Mucosa of rectum (tissue), 2 donors: ENCODE data around the gene NSUN5.

Source experiments
- H3K27ac ChIP-seq, 2 donors: one replicate each; pipeline ENCODE4 v1.7.0; 2013; ENCODE audit warnings: inconsistent platforms in 2 of 2, low read depth in 2 of 2, low read length in 2 of 2
- H3K27me3 ChIP-seq, 2 donors: one replicate each; pipeline ENCODE4 v1.7.0; 2013; ENCODE audit warnings: low read length in 2 of 2; ENCODE audit not compliant: control insufficient read depth in 2 of 2, insufficient read depth in 2 of 2
- H3K36me3 ChIP-seq, 2 donors: one replicate each; pipeline ENCODE4 v1.7.0; 2013; ENCODE audit warnings: low read length in 2 of 2; ENCODE audit not compliant: control insufficient read depth in 2 of 2, insufficient read depth in 2 of 2
- H3K4me1 ChIP-seq, 2 donors: one replicate each; pipeline ENCODE4 v1.7.0; 2013; ENCODE audit warnings: low read length in 2 of 2, mild to moderate bottlenecking in 1 of 2; ENCODE audit not compliant: control insufficient read depth in 2 of 2, insufficient read depth in 2 of 2
- H3K4me3 ChIP-seq, 2 donors: one replicate each; pipeline ENCODE4 v1.7.0; 2013; ENCODE audit warnings: low read length in 2 of 2
- H3K9ac ChIP-seq, 2 donors: one replicate each; pipeline ENCODE4 v1.7.0; 2013; ENCODE audit warnings: low read length in 2 of 2, low read depth in 1 of 2, mild to moderate bottlenecking in 1 of 2
- H3K9me3 ChIP-seq, 2 donors: one replicate each; pipeline ENCODE4 v1.7.0; 2013; ENCODE audit warnings: low read length in 2 of 2; ENCODE audit not compliant: control insufficient read depth in 2 of 2
- donor health status: healthy.
- donor health status: Normal muscosa, but diverticular disease.

Gene NSUN5

DNA sequence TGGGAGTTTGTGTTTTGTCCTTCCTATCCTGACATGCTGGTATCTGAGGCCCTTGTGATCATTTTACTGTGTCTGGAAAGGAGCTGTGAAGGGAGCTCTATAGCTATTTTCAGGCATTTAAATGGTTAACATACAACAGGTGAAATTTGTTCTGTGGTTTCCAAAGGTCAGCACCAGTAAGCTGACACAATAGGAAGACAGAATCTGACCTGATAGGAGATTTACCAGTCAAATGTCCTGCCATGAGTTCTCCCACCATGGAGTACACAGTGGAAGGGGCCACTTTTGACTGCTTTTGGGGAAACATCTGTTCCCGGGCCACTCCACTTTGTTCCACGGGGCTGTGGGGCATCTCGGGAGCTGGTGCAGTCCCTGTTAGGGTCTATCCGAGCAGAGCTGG lies 36.9 kb upstream of the NSUN5 start:
- H3K36me3 ChIP-seq = no peaks in the 10 kb centered on the region
- peaks cover 0 to 9% of the 10 kb centered on the region in 2 donors for H3K27me3 ChIP-seq
- H3K4me1 ChIP-seq = no peaks in the 10 kb centered on the region
- no peak overlapping the region for H3K27ac ChIP-seq
- H3K9me3 ChIP-seq = no peaks in the 10 kb centered on the region
- no peak overlapping the region for H3K9ac ChIP-seq
- H3K4me3 ChIP-seq = no peak overlapping the region

DNA sequence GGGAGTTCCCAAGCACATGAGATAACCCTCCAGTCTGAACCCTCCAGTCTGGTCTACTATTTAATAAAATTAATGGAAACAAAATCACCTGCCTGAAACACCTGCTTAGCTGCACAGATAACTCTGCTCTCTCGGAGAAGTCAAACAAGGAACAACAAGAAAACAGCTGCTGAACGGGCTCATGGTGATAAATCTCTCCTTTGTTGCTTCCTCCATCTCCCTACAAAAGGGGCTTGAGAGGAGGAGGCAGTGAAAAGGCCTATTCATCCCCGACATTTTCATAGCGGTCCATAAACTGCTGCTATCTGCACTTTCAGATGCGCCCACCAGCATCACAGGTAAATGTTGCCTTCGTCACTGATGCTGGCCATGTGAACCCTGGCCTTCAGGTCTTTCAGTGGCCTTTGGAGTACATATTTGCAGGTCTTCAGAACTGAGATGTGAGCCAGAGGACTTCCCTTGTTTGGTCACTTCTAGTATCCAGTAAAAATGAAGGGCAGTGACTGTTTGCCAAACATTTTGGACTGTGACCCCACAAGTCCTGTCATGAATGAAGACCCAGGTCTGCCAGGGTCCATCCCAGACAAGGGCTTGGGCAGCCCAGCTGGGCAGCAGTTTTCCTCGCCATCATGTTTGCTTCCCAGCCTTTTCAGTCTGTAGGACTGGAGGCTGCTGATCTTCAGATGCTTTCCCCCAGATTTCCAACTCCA lies 35.2 kb upstream of the NSUN5 start:
- Histone ChIP-seq H3K27me3 (peaks cover 0 to 9% of the 10 kb centered on the region in 2 donors), H3K4me1 (no peaks in the 10 kb centered on the region), H3K9ac (no peak overlapping the region), H3K4me3 (no peak overlapping the region), H3K27ac (no peak overlapping the region), H3K36me3 (no peaks in the 10 kb centered on the region), H3K9me3 (no peaks in the 10 kb centered on the region)

DNA sequence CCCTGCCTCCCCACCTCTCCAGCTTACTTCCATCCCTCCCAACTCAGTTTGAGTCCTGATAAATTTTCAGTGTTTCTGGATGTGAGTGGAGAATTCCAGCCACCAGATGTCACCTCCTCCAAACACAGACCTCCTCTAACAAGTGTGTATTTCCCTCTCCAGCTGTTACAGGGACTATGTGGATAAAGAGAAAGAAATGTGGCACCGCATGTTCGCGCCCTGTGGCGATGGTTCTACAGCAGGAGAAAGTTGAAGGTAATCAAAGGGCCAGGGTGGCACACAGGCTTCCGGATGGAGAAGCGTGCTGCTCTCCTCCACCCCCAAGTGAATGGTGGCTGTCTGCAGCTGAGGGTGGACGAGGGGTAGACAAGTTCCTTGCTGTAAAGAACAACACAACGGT lies 34.0 kb upstream of the NSUN5 start:
- no peaks in the 10 kb centered on the region for H3K36me3 ChIP-seq
- H3K4me1 ChIP-seq = no peaks in the 10 kb centered on the region
- H3K27ac ChIP-seq = no peak overlapping the region
- no peak overlapping the region for H3K9ac ChIP-seq
- no peaks in the 10 kb centered on the region for H3K9me3 ChIP-seq
- peaks cover 0 to 8% of the 10 kb centered on the region in 2 donors for H3K27me3 ChIP-seq
- H3K4me3 ChIP-seq = no peak overlapping the region

DNA sequence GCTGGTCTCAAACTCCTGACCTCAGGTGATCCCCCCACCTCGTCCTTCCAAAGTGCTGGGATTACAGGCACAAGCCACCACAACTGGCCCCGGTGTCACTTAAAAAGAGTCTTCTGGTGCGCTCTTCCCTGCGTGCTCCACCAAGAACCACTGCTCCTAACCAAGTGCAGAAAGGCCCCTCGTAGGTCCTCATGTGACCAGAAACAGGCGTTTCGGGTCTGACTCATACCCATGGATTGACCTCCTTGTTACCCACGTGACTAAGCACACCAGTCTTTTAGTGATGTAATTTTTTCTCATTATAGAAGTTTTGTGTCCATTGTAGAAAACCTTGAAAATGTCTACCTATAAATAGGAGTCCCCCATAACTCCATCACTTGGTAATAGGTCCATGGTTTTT lies 33.3 kb upstream of the NSUN5 start:
- Histone ChIP-seq H3K4me1 (no peaks in the 10 kb centered on the region), H3K27me3 (peaks cover 0 to 7% of the 10 kb centered on the region in 2 donors), H3K4me3 (no peak overlapping the region), H3K36me3 (no peaks in the 10 kb centered on the region), H3K9ac (no peak overlapping the region), H3K27ac (no peak overlapping the region), H3K9me3 (no peaks in the 10 kb centered on the region)

DNA sequence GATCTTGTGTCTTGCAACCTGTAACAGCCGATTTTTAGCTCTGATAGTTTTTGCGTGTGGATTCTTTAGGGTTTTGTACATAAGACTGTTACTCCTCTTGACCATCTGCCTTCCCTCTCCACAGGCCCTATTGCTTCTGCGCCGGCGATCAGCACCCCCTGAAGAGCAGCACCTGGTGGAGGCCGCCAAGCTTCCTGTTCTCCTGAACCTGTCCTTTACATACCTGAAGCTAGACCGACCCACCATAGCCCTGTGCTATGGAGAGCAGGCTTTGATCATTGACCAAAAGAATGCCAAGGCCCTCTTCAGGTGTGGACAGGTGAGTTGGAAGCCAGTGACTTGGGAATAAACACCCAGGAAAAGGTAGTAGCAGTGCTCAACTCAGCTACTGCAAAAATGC lies 31.9 kb upstream of the NSUN5 start:
- Histone ChIP-seq H3K4me3 (no peak overlapping the region), H3K9me3 (no peaks in the 10 kb centered on the region), H3K27ac (no peak overlapping the region)

DNA sequence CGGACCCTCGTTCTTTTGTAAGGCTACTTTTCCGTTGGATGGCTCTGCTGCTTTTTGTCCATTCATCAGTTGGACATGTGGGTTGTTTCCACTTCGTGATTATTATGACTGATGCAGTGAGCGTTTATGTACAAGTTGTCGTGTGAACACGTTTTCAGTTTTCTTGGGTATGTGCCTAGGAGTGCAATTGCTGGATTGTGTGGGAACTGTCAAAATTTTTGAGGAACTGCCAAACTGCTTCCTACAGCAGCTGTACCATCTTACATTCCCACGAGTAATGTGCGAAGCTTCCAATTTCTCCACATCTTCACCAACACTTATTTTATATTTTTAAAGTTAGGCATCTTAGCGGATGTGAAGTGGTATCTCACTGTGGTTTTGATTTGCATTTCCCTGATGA lies 29.7 kb upstream of the NSUN5 start:
- Histone ChIP-seq H3K9ac (no peak overlapping the region), H3K9me3 (no peaks in the 10 kb centered on the region), H3K4me3 (no peak overlapping the region), H3K27me3 (peaks cover 0 to 7% of the 10 kb centered on the region in 2 donors), H3K27ac (no peak overlapping the region), H3K4me1 (no peaks in the 10 kb centered on the region), H3K36me3 (no peaks in the 10 kb centered on the region)

More for the DNA sequence above, 31.9 kb upstream of the NSUN5 start:
- no peaks in the 10 kb centered on the region for H3K36me3 ChIP-seq
- peaks cover 0 to 7% of the 10 kb centered on the region in 2 donors for H3K27me3 ChIP-seq
- no peak overlapping the region for H3K9ac ChIP-seq
- no peaks in the 10 kb centered on the region for H3K4me1 ChIP-seq

DNA sequence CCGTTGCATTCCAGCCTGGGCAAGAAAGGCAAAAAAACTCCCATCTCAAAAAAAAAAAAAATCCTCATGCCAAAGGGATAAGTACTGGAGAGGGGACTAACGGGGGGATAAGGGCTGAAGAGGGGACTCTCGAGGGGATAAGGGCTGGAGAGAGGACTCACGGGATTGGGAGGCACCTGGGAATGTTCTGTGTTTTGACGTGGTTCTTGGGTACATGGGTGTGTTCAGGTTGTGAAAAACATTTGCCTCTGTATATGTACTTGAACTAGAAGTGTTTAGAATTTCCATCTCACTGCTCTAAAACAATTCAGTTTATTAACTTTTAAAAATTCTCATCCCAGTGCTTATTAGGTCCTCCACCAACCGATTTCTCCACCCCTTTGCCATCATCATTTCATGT lies 23.8 kb upstream of the NSUN5 start:
- Histone ChIP-seq H3K4me1 (no peaks in the 10 kb centered on the region), H3K9ac (no peak overlapping the region), H3K27me3 (peaks cover 0 to 4% of the 10 kb centered on the region in 2 donors), H3K4me3 (no peak overlapping the region), H3K27ac (no peak overlapping the region), H3K9me3 (no peaks in the 10 kb centered on the region), H3K36me3 (no peaks in the 10 kb centered on the region)

DNA sequence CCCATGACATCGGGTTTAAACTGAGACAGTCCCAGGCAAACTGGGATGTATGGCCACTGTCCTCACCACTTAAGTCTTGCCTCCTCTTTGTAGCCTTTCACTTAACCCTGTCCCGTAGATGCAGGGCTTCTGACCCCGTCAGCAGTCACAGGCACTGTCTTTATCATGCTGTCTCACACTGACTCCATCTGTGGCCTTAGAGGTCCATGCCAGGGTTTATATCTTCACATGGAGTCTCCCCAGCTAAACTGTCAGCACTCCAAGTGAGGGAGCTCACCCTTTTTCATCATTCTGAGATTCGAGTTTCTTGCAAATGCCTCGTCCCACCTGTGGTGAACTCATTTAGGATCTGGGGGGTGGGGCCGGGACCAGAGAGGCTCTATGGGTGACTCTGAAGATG lies 22.1 kb upstream of the NSUN5 start:
- peaks cover 0 to 4% of the 10 kb centered on the region in 2 donors for H3K27me3 ChIP-seq
- H3K27ac ChIP-seq = peak overlapping the region in 1 of 2 donors; percentile 35
- no peak overlapping the region for H3K9ac ChIP-seq
- no peak overlapping the region for H3K4me3 ChIP-seq
- H3K9me3 ChIP-seq = no peaks in the 10 kb centered on the region
- H3K36me3 ChIP-seq = no peaks in the 10 kb centered on the region
- H3K4me1 ChIP-seq = no peaks in the 10 kb centered on the region

DNA sequence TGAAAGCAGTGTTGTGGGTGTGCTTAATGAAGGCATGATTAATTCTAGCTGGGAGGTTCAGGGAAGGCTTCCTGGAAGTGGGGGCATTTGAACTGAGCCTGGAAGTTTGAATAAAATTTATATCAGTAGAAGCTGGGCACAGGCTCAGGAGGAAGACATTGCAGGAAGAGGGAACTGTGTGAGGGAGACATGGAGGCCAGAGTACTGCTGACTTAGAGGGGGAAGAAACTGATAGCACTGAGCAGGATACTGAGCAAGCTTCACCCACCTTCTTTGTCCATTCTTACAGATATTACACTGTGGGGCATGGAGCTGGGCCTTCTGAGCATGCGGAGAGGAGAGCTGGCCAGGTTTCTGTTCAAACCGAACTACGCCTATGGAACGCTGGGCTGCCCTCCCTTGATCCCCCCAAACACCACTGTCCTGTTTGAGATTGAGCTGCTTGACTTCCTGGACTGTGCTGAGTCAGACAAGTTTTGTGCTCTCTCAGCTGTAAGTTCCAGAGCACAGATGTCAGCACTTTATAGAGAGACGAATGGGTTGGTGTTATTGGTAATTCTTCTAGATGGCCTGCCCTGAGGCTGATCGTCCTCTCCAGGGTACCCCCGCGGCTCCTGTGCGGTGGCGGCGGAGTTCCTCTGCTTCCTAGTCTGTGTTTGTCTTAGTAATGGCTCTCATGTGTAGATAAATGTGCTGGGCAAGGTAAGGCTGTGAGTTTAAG lies 21.4 kb upstream of the NSUN5 start:
- H3K4me1 ChIP-seq = no peaks in the 10 kb centered on the region
- no peaks in the 10 kb centered on the region for H3K9me3 ChIP-seq
- peak overlapping the region in 1 of 2 donors; percentile 35 for H3K27ac ChIP-seq
- no peaks in the 10 kb centered on the region for H3K36me3 ChIP-seq
- peaks cover 0 to 4% of the 10 kb centered on the region in 2 donors for H3K27me3 ChIP-seq
- no peak overlapping the region for H3K9ac ChIP-seq
- no peak overlapping the region for H3K4me3 ChIP-seq

DNA sequence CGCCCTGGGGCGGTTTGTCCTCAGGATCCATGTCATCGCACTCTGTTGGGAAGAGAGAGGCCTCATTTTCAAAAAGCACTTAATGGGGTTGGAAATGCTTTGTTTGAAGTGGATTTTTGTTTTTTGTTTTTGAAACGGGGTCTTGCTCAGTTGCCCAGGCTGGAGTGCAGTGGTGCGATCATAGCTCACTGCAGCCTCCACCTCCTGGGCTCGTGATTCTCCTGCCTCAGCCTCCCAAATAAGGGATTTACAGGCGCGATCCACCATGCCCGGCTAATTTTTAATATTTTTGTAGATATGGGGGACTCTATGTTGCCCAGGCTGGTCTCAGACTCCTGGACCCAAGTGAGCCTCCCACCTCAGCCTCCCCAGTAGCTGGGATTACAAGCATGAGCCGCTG lies 20.1 kb upstream of the NSUN5 start:
- no peak overlapping the region for H3K4me3 ChIP-seq
- no peaks in the 10 kb centered on the region for H3K36me3 ChIP-seq
- H3K9ac ChIP-seq = no peak overlapping the region
- no peaks in the 10 kb centered on the region for H3K9me3 ChIP-seq
- peaks cover 0 to 4% of the 10 kb centered on the region in 2 donors for H3K27me3 ChIP-seq
- no peak overlapping the region for H3K27ac ChIP-seq
- no peaks in the 10 kb centered on the region for H3K4me1 ChIP-seq
